WTC11 (cell line): ENCODE data around the gene ZNF99. TPM values are rescaled to one million over a fixed set of nuclear protein-coding genes. Genes with fewer than 3 reads are reported as not detected.

Source experiments
- ATAC-seq: fragments of 200-7000 bp; cut with Tn5 transposase; 2 replicates; pipeline ENCODE4 v1.10.0; 2021; ENCODE audit warnings: mild to moderate bottlenecking, moderate library complexity
- Bru-seq: library from RNA; stranded (reverse); fragments of 400-500 nt; gene quantifications from one replicate; lab custom pipeline; 2021; lab: Mats Ljungman, UMichigan
- CTCF ChIA-PET: fragments of 300-600 bp; sonication (Branson Sonifier 250); formaldehyde crosslinking; loops from one replicate; lab custom pipeline; 2021; ENCODE audit warnings: antibody characterized with exemption; lab: Charles Lee
- POLR2A ChIA-PET: fragments of 350-600 bp; sonication (Branson Sonifier 250); formaldehyde crosslinking; loops from one replicate; lab custom pipeline; 2021; ENCODE audit warnings: antibody characterized with exemption; lab: Charles Lee
- DNase-seq: peaks from one replicate; pipeline ENCODE4 v3.0.0; 2021; ENCODE audit warnings: low spot score
- H3K27ac Mint-ChIP-seq: 2 replicates; pipeline ENCODE4 v1.8.0; 2021; ENCODE audit warnings: mixed read lengths
- H3K27me3 Mint-ChIP-seq: 2 replicates; pipeline ENCODE4 v1.8.0; 2021; ENCODE audit warnings: low read depth, mild to moderate bottlenecking, moderate library complexity, mixed read lengths
- H3K36me3 Mint-ChIP-seq: 2 replicates; pipeline ENCODE4 v1.8.0; 2021; ENCODE audit warnings: mixed read lengths
- H3K4me1 Mint-ChIP-seq: 2 replicates; pipeline ENCODE4 v1.8.0; 2022; ENCODE audit warnings: mixed read lengths
- H3K4me3 Mint-ChIP-seq: 2 replicates; pipeline ENCODE4 v1.8.0; 2021; ENCODE audit warnings: mild to moderate bottlenecking, moderate library complexity, mixed read lengths
- H3K9me3 Mint-ChIP-seq: 2 replicates; pipeline ENCODE4 v1.8.0; 2021; ENCODE audit warnings: mixed read lengths
- CREM ChIP-seq: sonication (generic); formaldehyde crosslinking; IDR thresholded peaks from 2 replicates; pipeline ENCODE4 v1.8.1; 2022; ENCODE audit warnings: mild to moderate bottlenecking, missing genetic modification reagents, moderate library complexity
- ERG ChIP-seq: fragments of 250-450 bp; sonication (Bioruptor Pico); IDR thresholded peaks from 2 replicates; pipeline ENCODE4 v1.8.0; 2021; ENCODE audit warnings: mild to moderate bottlenecking
- GRHL2 ChIP-seq: fragments of 250-450 bp; sonication (Bioruptor Pico); IDR thresholded peaks from 2 replicates; pipeline ENCODE4 v1.8.0; 2022; ENCODE audit warnings: mild to moderate bottlenecking, moderate library complexity; ENCODE audit not compliant: insufficient replicate concordance, severe bottlenecking
- HMGA2 ChIP-seq: fragments of 250-450 bp; sonication (Bioruptor Pico); IDR thresholded peaks from 2 replicates; pipeline ENCODE4 v1.4.0; 2021; ENCODE audit warnings: mild to moderate bottlenecking, moderate library complexity
- IRF1 ChIP-seq: sonication (generic); formaldehyde crosslinking; IDR thresholded peaks from 2 replicates; pipeline ENCODE4 v1.8.0; 2023; ENCODE audit warnings: missing genetic modification reagents
- IRF2 ChIP-seq: sonication (generic); formaldehyde crosslinking; IDR thresholded peaks from 2 replicates; pipeline ENCODE4 v1.8.0; 2022; ENCODE audit warnings: low read depth, missing genetic modification reagents, borderline replicate concordance
- MLX ChIP-seq: sonication (generic); formaldehyde crosslinking; IDR thresholded peaks from 2 replicates; pipeline ENCODE4 v1.8.1; 2023; ENCODE audit warnings: mild to moderate bottlenecking, missing genetic modification reagents, moderate library complexity
- TEAD1 ChIP-seq: sonication (generic); formaldehyde crosslinking; IDR thresholded peaks from 2 replicates; pipeline ENCODE4 v1.8.0; 2022; ENCODE audit warnings: mild to moderate bottlenecking, missing genetic modification reagents
- ZNF232 ChIP-seq: sonication (generic); formaldehyde crosslinking; IDR thresholded peaks from 2 replicates; pipeline ENCODE4 v1.8.0; 2022; ENCODE audit warnings: mild to moderate bottlenecking, missing genetic modification reagents
- ZNF281 ChIP-seq: sonication (generic); formaldehyde crosslinking; IDR thresholded peaks from 2 replicates; pipeline ENCODE4 v1.8.0; 2023; ENCODE audit warnings: mild to moderate bottlenecking, missing genetic modification reagents
- ZNF396 ChIP-seq: fragments of 250-450 bp; sonication (Bioruptor Pico); IDR thresholded peaks from 2 replicates; pipeline ENCODE4 v1.8.0; 2021; ENCODE audit warnings: mild to moderate bottlenecking, moderate library complexity, borderline replicate concordance
- ZNF671 ChIP-seq: fragments of 250-450 bp; sonication (Bioruptor Pico); IDR thresholded peaks from 2 replicates; pipeline ENCODE4 v1.8.0; 2021; ENCODE audit warnings: mild to moderate bottlenecking
- long read RNA-seq, 3 experiments: library from RNA in 1 of 3; library from capped mRNA in 1 of 3; library from polyadenylated mRNA in 1 of 3; unstranded in 2 of 3; stranded (forward) in 1 of 3; transcript quantifications; one replicate each; pipeline ENCODE4 v2.0.0, GENCODE V29; 2021
- total RNA-seq: library from RNA; stranded (reverse); gene quantifications from 3 replicates; pipeline ENCODE4 v1.2.3, GENCODE V29; 2021
- TF ChIP-seq, protein P1 (sequence below): fragments of 250-450 bp; sonication (Bioruptor Pico); IDR thresholded peaks from 2 replicates; pipeline ENCODE4 v2.1.2; 2022; ENCODE audit warnings: mild to moderate bottlenecking, moderate library complexity

Gene ZNF99
- total RNA-seq, result 0.02 to 0.05 TPM in 2 of 3 replicates, not detected in the other
- Bru-seq, nascent RNA, result percentile 7 among the genes with signal in this experiment
- long read RNA-seq, experiment 1, result 0 reads
- long read RNA-seq, experiment 2, result 0 reads
- long read RNA-seq, experiment 3, result 0 reads

GRCh38 chr19:22783651-22784410 is at the start of gene ZNF99:
Gene ZNF99, minus strand, starts transcription at chr19:22784151. Its CDS starts 135 bp downstream, at chr19:22784016.
- DNase-seq (no peak), ATAC-seq (no peak)
- Mint-ChIP-seq H3K9me3 (peaks cover 53% of the 10 kb centered on the region), H3K36me3 (peaks cover 45% of the 10 kb centered on the region), H3K27me3 (no peaks in the 10 kb centered on the region; the same call in 1 of the 2 replicates), H3K4me1 (no peaks in the 10 kb centered on the region), H3K4me3 (no peak within 1 kb of the TSS), H3K27ac (no peak within 1 kb of the TSS)
- CTCF ChIA-PET, result no interaction called here
- POLR2A ChIA-PET, result no interaction called here
- TF ChIP-seq HMGA2 (CRISPR knock-in tag), result no peak
- TF ChIP-seq ZNF232 (CRISPR knock-in tag), result no peak
- no peak for TF ChIP-seq IRF1 (CRISPR knock-in tag)

GRCh38 chr19:22832031-22832762 is 48.2 kb upstream of the ZNF99 start, which contains the start of gene ZNF723:
Gene ZNF723, plus strand, starts transcription at chr19:22832291. Its CDS starts 89 bp downstream, at chr19:22832380.
- ChIA-PET CTCF (no interaction called here), POLR2A (no interaction called here)
- peaks cover 54% of the 10 kb centered on the region for H3K9me3 Mint-ChIP-seq

More at GRCh38 chr19:22832031-22832762, 48.2 kb upstream of the ZNF99 start, which contains the start of gene ZNF723:
- Mint-ChIP-seq H3K27me3 (no peaks in the 10 kb centered on the region), H3K4me1 (no peaks in the 10 kb centered on the region), H3K4me3 (no peak within 1 kb of the TSS), H3K27ac (no peak within 1 kb of the TSS), H3K36me3 (peaks cover 45% of the 10 kb centered on the region)
- TF ChIP-seq IRF2 (CRISPR knock-in tag) (no peak), ZNF671 (CRISPR knock-in tag) (no peak), ZNF396 (CRISPR knock-in tag) (no peak), GRHL2 (CRISPR knock-in tag) (no peak), TEAD1 (no peak), ZNF281 (CRISPR knock-in tag) (no peak), MLX (CRISPR knock-in tag) (no peak), CREM (no peak), IRF1 (CRISPR knock-in tag) (no peak), ERG (no peak)
- TF ChIP-seq, protein P1, sequence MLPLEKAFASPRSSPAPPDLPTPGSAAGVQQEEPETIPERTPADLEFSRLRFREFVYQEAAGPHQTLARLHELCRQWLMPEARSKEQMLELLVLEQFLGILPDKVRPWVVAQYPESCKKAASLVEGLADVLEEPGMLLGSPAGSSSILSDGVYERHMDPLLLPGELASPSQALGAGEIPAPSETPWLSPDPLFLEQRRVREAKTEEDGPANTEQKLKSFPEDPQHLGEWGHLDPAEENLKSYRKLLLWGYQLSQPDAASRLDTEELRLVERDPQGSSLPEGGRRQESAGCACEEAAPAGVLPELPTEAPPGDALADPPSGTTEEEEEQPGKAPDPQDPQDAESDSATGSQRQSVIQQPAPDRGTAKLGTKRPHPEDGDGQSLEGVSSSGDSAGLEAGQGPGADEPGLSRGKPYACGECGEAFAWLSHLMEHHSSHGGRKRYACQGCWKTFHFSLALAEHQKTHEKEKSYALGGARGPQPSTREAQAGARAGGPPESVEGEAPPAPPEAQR (CRISPR knock-in tag), result no peak
- no peak for DNase-seq
- no peak for ATAC-seq
